ENCODE data around the gene DHRS4L2.
"Not testable (repeated sequence)": the region's sequence is repeated elsewhere in the genome, so short reads cannot be mapped to it uniquely, and the experiment has no call there.

The DHRS4L2 gene

DNA sequence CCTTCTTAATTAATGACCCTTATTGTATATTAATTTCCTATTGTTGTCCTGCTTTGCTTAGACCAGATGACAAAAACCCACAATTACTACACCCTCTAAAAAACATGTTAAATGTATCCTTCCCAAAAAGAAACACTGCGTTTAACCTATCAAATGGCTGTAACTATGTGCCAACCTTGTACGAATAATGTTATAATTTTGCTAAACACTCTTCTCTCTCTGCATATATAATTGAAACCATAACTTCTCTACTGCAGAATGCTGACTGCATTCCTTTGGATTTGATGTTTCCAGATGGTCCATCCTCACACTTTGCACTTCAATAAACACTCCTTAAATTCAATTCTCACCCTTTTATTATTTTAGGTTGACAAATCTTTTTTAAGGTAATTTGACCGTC lies 31.8 kb downstream of the DHRS4L2 start:
- DNase-seq: not testable (repeated sequence)

DNA sequence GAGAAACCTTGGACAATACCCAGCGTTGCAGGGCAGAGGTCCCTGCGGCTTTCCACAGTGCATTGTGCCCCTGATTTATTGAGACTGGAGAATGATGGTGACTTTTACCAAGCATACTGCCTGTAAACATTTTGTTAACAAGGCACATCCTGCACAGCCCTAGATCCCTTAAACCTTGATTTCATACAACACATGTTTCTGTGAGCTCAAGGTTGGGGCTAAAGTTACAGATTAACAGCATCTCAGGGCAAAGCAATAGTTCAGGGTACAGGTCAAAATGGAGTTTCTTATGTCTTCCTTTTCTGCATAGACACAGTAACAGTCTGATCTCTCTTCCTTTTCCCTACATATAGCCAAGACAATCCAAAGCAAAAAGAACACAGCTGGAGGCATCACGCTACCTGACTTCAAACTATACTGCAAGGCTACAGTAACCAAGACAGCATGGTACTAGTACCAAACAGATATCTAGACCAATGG lies 36.2 kb downstream of the DHRS4L2 start:
- DNase-seq: not testable (repeated sequence)

GRCh38 chr14:24029687-24030086 lies 41.0 kb downstream of the DHRS4L2 start:
- not testable (repeated sequence) for DNase-seq

DNA sequence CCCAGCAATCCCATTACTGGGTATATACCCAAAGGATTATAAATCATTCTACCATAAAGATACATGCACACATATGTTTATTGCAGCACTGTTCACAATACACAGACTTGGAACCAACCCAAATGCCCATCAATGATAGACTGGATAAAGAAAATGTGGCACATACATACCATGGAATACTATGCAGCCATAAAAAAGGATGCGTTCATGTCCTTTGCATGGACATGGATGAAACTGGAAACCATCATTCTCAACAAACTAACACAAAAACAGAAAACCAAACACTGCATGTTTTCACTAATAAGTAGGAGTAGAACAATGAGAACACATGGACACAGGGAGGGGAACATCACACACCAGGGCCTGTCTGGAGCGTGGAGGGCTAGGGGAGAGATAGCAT lies 42.6 kb downstream of the DHRS4L2 start:
- DNase-seq: not testable (repeated sequence)

- no peak for DNase-seq
Measured at GRCh38 chr14:24032727-24033418, 44.1 kb downstream of the DHRS4L2 start.

- DNase-seq: not testable (repeated sequence)
Measured at GRCh38 chr14:24035769-24036168, 47.0 kb downstream of the DHRS4L2 start.

- peak; percentile 52 for DNase-seq
Measured at GRCh38 chr14:24036169-24036962, 47.6 kb downstream of the DHRS4L2 start.

GRCh38 chr14:24036963-24037657 lies 48.4 kb downstream of the DHRS4L2 start:
- DNase-seq: not testable (repeated sequence)

DNA sequence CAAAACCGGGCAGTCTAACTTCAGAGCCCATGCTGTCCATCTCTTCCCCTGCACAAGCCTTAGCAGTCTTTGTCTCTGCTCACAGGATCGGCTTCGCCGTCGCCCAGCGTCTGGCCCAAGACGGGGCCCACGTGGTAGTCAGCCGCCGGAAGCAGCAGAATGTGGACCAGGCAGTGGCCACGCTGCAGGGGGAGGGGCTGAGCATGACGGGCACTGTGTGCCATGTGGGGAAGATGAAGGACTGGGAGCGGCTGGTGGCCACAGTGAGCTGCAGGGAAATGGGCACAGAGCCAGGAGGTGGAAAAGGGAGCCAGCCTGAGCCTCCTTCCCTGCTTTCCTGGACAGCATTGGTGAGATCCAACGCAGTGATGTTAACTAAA lies 48.9 kb downstream of the DHRS4L2 start:
- no peak for DNase-seq

- DNase-seq: no peak
Measured at GRCh38 chr14:24038686-24039085, 50.0 kb downstream of the DHRS4L2 start.

GRCh38 chr14:24040692-24041091 lies 52.0 kb downstream of the DHRS4L2 start:
- no peak for DNase-seq

DNA sequence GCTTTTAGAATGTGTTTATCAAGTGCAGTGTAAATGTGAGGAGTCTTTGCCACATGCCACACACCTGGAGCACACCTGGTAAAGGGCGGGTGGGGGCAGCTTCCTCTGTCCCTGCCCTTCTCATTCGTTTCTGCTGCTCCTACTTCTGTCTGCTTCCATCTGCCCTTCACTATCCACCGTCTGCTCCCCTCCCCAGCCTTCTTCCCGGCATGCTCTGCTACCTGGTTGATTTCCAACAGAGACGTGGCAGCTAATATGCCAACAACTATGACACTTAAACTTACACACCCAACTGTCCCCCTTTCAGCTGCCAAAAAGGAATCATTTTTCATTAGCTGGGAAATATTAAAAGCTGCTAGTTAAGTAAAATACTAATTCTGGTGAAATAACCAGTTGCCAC lies 54.0 kb downstream of the DHRS4L2 start:
- DNase-seq: no peak

- DNase-seq: not testable (repeated sequence)
Measured at GRCh38 chr14:24049002-24049401, 60.3 kb downstream of the DHRS4L2 start.

DNA sequence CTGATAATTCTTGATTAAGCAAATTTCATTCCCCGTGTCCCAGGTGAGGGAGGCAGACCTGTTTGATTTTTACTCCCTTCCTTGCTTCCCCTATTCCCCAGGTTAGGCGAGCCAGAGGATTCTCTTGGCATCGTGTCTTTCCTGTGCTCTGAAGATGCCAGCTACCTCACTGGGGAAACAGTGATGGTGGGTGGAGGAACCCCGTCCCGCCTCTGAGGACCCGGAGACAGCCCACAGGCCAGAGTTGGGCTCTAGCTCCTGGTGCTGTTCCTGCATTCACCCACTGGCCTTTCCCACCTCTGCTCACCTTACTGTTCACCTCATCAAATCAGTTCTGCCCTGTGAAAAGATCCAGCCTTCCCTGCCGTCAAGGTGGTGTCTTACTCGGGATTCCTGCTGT lies 62.0 kb downstream of the DHRS4L2 start:
- DNase-seq: not testable (repeated sequence)

DNA sequence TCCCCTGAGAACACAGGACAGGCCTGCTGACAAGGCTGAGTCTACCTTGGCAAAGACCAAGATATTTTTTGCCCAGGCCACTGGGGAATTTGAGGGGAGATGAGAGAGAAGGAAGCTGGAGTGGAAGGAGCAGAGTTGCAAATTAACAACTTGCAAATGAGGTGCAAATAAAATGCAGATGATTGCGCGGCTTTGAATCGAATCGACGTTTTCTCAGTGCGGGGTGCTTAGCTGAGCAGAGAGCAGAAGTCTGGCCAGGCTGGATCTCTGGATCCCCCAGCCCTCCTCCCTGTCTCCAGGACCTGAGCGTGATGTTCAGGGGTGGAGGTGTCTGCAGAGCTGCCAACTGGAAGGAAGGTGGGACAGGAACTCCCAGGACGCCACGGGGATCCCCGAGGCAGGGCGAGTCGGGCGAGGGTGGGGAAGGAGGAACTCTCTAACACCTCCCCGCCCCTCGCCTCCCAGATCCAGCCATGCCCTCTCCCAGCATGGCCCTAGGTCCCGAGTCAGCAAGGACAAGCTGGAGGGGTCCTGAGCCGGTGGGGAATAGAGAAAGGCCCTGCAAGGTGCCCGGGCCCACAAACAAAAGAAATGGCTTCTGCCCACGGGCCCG lies 62.6 kb downstream of the DHRS4L2 start:
- no peak for DNase-seq

DNA sequence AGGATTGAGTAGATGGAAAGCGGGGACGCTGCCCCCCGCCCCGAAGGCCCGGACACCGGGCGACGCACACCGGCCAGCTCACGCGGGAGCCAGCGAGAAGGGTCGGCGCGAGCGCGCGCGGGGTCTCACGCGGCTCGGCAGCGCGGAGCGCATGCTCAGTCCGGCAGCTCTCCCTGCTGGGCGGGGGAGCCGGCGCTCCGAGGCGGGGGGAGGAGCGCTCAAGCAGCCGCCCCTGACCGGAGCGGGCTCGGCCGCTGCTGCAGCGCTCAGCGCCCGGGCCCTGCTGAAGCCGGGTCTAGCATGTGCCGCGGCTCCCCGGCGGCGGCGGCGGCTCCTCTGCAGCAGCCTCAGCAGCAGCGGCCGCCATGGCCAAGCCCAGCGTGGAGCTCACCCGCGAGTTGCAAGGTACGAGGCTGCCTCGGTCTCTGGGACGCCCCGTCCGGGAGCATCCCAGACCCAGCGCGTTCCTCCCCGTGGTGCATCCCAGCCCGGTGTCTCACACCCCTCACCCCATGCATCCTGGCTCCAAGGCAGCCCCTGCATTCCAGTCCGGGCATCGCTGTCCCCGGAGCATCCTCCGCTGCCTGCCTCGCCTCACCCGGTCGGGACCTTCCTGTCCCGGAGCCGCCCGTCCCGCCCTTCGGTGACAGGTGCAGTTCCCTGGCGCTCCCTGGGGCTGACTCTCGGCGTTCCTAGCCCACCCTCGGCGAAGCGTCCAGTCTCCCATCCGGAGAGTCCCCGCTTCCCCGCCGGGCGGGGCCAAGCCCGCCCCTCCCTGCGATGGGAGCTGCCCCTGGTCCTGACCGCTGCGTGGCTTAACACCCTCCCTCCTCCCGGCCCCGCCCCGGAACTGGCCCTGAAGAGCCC lies 63.3 kb downstream of the DHRS4L2 start, which contains the start of gene CARMIL3:
TSS of gene CARMIL3 (plus strand) at position 221 of the 867 bp plus-strand sequence. CDS start at position 366, 145 bp downstream.
- peak; percentile 44 for DNase-seq

GRCh38 chr14:24052656-24053547 lies 64.2 kb downstream of the DHRS4L2 start:
- DNase-seq: no peak

GRCh38 chr14:24053548-24054323 lies 65.0 kb downstream of the DHRS4L2 start:
- no peak for DNase-seq

GRCh38 chr14:24054324-24054641 lies 65.6 kb downstream of the DHRS4L2 start:
- DNase-seq: no peak

- DNase-seq: no peak
Measured at GRCh38 chr14:24054646-24055045, 65.9 kb downstream of the DHRS4L2 start.

Data from T-helper 9 cell (primary cell).